HG03558 (cell line): ENCODE data around the gene GDPD3.

Source experiments
- ATAC-seq: cut with Tn5 transposase; IDR thresholded peaks from one replicate; pipeline ENCODE4 v1.9.1; 2021; ENCODE audit warnings: moderate number of reproducible peaks; ENCODE audit not compliant: unreplicated experiment; ENCODE audit errors: extremely low read depth

GDPD3 gene

DNA sequence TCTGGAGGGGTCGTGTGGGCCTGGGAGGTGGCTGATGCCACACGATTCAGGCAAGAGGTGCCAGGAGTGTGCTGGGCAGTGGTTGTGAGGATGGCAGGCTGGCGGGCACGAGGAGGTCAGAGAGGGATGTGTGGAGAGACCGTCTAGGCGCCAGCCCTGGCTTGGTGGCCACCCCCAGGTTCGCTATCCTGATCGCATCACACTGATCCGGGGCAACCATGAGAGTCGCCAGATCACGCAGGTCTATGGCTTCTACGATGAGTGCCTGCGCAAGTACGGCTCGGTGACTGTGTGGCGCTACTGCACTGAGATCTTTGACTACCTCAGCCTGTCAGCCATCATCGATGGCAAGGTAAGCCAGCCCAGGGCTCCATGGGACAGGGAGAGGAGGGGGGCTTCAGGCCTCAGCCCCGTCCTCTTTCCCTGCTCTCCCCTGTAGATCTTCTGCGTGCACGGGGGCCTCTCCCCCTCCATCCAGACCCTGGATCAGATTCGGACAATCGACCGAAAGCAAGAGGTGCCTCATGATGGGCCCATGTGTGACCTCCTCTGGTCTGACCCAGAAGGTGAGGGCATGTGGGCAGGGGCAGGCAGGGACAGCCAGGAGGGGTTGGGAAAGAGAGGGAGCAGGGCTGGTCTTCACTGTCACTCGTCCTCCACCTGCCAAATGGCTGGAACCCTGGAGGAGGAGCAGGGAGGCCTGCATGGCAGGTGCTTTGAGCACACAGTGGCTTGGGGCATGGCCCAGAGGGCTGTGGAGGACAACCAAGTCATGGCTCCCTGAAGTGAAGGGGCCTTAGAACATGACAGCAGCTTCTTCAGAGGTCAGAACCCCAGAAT lies 29.9 kb downstream of the GDPD3 start:
- ATAC-seq = no peak

DNA sequence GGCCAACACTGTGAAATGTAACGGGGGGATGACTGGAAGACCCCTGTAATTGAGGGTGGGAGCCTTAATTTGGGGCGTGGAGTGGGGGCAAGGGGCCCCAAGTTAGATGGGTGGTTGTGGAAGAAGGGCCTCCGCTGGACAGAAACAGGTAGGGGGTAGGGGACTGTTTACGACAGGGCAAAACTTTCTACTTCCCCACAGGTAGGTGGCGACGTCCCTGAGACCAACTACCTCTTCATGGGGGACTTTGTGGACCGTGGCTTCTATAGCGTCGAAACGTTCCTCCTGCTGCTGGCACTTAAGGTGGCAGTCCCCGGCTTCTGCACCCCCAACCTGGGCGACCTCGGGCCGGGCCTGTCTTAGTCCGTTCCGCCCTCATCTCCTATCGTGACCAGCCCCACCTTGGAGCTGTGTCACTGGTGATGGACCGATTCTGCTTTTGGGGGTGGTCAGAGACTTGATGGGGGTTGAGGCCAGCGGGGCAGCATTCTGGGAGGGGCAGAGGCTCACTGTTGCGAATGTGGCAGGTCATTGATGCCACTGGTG lies 30.7 kb downstream of the GDPD3 start:
- ATAC-seq = no peak

GRCh38 chr16:30079480-30079879 lies 33.9 kb downstream of the GDPD3 start:
- ATAC-seq = no peak

DNA sequence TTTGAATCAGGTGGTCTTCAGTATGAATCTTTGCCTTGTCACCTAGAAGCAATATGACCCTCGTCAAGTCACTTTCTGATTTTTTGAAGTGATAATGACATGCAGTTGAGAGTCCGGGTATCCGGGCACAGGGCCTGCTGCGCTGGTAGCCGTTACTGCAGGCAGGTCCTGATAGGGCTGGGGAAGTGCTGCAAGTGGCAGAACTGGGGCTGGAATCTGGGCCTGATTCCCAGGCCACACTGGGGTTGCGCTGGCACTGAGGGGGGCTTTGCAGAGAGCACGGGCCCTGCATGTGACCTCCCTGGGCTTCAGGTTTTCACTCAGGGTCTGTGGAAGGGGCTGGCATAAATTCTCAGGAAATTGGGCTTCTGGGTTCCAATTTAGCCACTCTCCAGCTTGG lies 34.6 kb downstream of the GDPD3 start:
- no peak for ATAC-seq

DNA sequence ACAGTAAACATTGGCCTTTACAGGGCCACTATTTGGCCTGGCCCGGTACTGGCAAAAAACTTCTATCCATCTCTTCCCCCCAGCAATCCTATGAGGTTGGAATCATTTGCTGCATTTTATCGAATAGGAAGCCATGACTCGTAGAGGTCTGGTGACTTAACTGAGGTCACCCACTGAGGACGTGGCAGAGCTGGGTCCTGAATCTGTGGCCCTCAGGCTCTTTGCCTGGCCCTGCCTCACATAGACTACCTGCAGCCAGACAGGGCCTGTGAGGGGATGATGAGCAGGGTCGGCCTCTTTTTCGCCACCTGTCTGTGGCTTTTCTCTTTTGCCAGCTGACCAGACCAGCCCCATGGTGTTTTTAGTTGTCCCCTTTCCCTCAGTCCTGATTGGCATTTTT lies 35.7 kb downstream of the GDPD3 start:
- no peak for ATAC-seq

- no peak for ATAC-seq
These were observed 37.0 kb downstream of the GDPD3 start for GRCh38 chr16:30076276-30076791.

- ATAC-seq = no peak
These were observed 37.6 kb downstream of the GDPD3 start, which contains the start of gene PPP4C for GRCh38 chr16:30075503-30076275. TSS of gene PPP4C (plus strand) at chr16:30075994. CDS start at chr16:30076378, 384 bp downstream.

GRCh38 chr16:30070490-30070889 lies 42.8 kb downstream of the GDPD3 start:
- ATAC-seq = no peak

DNA sequence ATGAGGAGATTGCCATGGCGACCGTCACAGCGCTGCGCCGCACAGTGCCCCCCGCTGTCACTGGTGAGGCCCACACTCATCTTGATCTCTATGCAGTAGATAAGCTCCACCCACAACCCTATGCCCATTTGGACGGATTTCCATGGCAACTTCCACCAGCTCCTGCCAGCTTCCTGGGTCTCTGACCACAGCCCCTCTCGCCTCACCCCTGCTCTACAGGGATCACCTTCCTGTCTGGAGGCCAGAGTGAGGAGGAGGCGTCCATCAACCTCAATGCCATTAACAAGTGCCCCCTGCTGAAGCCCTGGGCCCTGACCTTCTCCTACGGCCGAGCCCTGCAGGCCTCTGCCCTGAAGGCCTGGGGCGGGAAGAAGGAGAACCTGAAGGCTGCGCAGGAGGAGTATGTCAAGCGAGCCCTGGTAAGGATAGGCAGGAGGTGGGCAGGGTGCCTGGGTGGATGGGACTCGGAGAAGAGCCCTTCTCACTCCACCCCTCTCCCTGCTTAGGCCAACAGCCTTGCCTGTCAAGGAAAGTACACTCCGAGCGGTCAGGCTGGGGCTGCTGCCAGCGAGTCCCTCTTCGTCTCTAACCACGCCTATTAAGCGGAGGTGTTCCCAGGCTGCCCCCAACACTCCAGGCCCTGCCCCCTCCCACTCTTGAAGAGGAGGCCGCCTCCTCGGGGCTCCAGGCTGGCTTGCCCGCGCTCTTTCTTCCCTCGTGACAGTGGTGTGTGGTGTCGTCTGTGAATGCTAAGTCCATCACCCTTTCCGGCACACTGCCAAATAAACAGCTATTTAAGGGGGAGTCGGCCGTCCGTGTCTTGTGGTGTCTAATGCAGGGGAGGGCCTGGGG lies 43.5 kb downstream of the GDPD3 start:
- no peak for ATAC-seq

DNA sequence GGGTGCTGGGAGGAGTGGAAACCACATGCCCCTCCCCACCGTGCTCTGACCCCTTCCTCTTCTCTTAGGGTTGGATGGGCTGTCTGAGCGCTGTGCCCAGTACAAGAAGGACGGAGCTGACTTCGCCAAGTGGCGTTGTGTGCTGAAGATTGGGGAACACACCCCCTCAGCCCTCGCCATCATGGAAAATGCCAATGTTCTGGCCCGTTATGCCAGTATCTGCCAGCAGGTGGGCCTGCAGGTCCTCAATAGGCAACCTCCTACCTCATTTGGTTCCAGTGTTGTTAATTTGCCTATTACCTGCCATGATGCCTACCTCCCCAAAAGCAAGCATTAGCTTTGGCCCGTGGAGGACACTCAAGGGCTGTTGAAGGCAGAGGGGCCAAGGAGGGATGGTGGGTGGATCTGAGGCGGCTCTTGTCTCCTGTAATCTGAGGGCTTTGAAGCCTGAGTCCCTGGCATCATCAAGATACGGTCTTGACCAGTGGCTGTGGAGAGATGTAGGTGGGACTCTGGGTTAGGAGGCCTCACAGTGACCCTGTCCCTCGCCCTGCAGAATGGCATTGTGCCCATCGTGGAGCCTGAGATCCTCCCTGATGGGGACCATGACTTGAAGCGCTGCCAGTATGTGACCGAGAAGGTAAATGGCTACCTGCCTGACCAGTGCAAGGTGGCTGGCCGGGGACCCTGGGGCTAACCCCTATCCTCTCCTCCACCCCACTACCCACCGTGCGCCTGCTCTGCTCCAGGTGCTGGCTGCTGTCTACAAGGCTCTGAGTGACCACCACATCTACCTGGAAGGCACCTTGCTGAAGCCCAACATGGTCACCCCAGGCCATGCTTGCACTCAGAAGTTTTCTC lies 44.4 kb downstream of the GDPD3 start:
- ATAC-seq = no peak

GRCh38 chr16:30068333-30068732 lies 45.0 kb downstream of the GDPD3 start:
- no peak for ATAC-seq

GRCh38 chr16:30067584-30067916 lies 45.8 kb downstream of the GDPD3 start:
- no peak for ATAC-seq

DNA sequence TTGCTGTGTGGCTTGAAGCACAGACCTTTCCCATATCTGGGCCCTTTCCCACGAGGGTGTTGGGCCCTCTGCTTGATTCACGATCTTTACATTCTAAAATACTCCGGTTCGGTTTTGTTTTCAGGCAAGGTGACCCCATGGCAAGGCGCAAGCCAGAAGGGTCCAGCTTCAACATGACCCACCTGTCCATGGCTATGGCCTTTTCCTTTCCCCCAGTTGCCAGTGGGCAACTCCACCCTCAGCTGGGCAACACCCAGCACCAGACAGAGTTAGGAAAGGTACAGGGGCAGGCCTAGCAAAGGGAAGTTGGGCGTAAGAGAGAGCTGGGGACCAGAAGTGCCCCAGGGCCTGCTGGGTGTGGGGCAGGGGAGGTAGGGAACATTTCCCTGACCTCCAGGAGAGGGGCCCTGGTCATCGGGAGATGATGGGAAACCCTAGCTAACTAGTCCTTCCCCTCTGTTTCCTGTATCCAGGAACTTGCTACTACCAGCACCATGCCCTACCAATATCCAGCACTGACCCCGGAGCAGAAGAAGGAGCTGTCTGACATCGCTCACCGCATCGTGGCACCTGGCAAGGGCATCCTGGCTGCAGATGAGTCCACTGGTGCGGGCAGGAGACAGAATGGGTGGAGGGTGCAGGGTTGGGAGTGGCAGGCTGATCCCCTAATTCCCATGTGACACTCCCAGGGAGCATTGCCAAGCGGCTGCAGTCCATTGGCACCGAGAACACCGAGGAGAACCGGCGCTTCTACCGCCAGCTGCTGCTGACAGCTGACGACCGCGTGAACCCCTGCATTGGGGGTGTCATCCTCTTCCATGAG lies 46.4 kb downstream of the GDPD3 start:
- ATAC-seq = no peak

- ATAC-seq = no peak
These were observed 47.2 kb downstream of the GDPD3 start for GRCh38 chr16:30065943-30066760.

DNA sequence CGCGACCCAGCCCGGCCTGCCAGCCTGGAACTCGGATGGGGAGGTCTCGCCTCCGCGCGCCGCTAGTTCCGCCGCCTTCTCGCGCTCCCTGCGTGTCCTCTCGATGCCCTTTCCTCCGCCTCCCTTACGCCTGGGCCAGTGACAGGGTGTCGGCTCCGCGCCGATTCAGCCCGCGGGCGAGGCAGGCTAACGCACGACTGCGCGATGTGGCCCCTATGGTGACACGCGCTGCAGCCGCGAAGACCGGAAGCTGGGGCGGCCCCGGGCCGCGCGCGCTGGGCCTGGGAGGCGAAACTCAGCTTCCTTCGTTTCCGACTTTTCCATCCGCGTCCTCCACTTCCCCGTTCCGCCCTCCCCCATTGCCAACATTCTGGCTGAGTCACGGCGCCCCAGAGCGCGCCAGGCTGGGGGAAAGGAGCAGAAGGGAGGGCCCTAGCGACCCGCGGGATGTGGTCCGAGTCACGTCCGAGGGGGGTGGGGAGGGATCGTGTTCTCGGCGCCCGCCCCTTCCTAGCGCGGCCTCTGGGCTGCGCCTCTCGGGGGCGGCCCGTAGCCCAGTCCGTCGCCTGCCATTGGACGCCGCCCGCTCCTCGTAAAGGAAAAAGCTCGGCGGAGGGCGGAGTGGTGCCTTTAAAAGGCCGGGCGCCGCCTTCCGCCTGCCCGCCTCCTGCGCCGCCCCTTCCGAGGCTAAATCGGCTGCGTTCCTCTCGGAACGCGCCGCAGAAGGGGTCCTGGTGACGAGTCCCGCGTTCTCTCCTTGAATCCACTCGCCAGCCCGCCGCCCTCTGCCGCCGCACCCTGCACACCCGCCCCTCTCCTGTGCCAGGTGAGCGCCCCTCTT lies 48.0 kb downstream of the GDPD3 start, which contains the start of gene ALDOA:
Gene ALDOA, plus strand, starts transcription at position 659 of the 841 bp plus-strand sequence. CDS start 1,138 bp downstream, outside the sequence.
- peak; percentile 51 for ATAC-seq

GRCh38 chr16:30064729-30065101 lies 48.6 kb downstream of the GDPD3 start:
- ATAC-seq = no peak
